K562 (cell line): Measurements from ENCODE around the gene ZEB2. TPM values are rescaled to one million over a fixed set of nuclear protein-coding genes. Genes with fewer than 3 reads are reported as not detected.

ENCODE experiments used
- CREB1 ChIP-seq, 2 experiments: sonication (generic) in 1 of 2; formaldehyde crosslinking in 1 of 2; IDR thresholded peaks; 2 replicates each; pipeline versions ENCODE4 v1.6.1 to v1.8.0; 2012 to 2022; ENCODE audit warnings: inconsistent platforms in 1 of 2, mild to moderate bottlenecking in 1 of 2, missing genetic modification reagents in 1 of 2, moderate library complexity in 1 of 2
- DDX20 ChIP-seq: fragments of 450-650 bp; IDR thresholded peaks from 2 replicates; pipeline ENCODE4 v1.6.1; 2016; ENCODE audit warnings: missing genetic modification characterization, low read depth, mild to moderate bottlenecking, missing compliant biosample characterization, moderate library complexity
- EP400 ChIP-seq: fragments of 450-650 bp; IDR thresholded peaks from 2 replicates; pipeline ENCODE4 v1.6.1; 2017; ENCODE audit warnings: antibody characterized with exemption, mild to moderate bottlenecking, moderate library complexity
- HMG20A ChIP-seq: fragments of 450-650 bp; formaldehyde crosslinking; conservative IDR thresholded peaks from 2 replicates; pipeline ENCODE4 v1.4.0; 2020; ENCODE audit warnings: mild to moderate bottlenecking, mixed read lengths
- HMGN3 ChIP-seq: IDR thresholded peaks from 2 replicates; pipeline ENCODE4 v1.6.1; 2011; ENCODE audit warnings: borderline replicate concordance, low read depth, mild to moderate bottlenecking, mixed read lengths, low read length; ENCODE audit not compliant: insufficient read length; ENCODE audit errors: extremely low read depth
- KDM1A ChIP-seq, 2 experiments: fragments of 450-650 bp; IDR thresholded peaks; 2 replicates each; pipeline ENCODE4 v1.6.1; 2016; ENCODE audit warnings: mild to moderate bottlenecking in 2 of 2
- NBN ChIP-seq: fragments of 450-650 bp; IDR thresholded peaks from 2 replicates; pipeline ENCODE4 v1.6.1; 2016; ENCODE audit warnings: low read depth, mild to moderate bottlenecking
- NCOA4 ChIP-seq: fragments of 450-650 bp; IDR thresholded peaks from 2 replicates; pipeline ENCODE4 v1.6.1; 2018; ENCODE audit warnings: mild to moderate bottlenecking; ENCODE audit not compliant: partially characterized antibody
- NR2C1 ChIP-seq, 2 experiments: fragments of 450-650 bp; IDR thresholded peaks; 2 replicates each; pipeline ENCODE4 v1.6.1; 2017; ENCODE audit warnings: mild to moderate bottlenecking in 2 of 2, antibody characterized with exemption in 1 of 2, inconsistent platforms in 1 of 2, missing compliant biosample characterization in 1 of 2, missing genetic modification characterization in 1 of 2
- SMARCC2 ChIP-seq: fragments of 450-650 bp; IDR thresholded peaks from 2 replicates; pipeline ENCODE4 v1.6.1; 2017; ENCODE audit warnings: antibody characterized with exemption, moderate library complexity, mild to moderate bottlenecking, low read depth
- SRF ChIP-seq, 2 experiments: fragments of 250-450, 450-650 bp in 1 of 2; sonication (Bioruptor Pico) in 1 of 2; sonication (generic) in 1 of 2; formaldehyde crosslinking; IDR thresholded peaks; 2 replicates each; pipeline versions ENCODE4 v1.5.0 to v1.5.1; 2020 to 2022; ENCODE audit warnings: mild to moderate bottlenecking in 1 of 2, missing genetic modification reagents in 1 of 2
- TARDBP ChIP-seq: fragments of 450-650 bp; IDR thresholded peaks from 2 replicates; pipeline ENCODE4 v1.6.1; 2016
- TGIF2 ChIP-seq: sonication (generic); formaldehyde crosslinking; IDR thresholded peaks from 2 replicates; pipeline ENCODE4 v1.8.1; 2022; ENCODE audit warnings: mild to moderate bottlenecking, missing genetic modification reagents, moderate library complexity
- ZFP36 ChIP-seq: fragments of 150-350 bp; IDR thresholded peaks from 2 replicates; pipeline ENCODE4 v1.6.1; 2018; ENCODE audit warnings: low read length, low read depth; ENCODE audit not compliant: partially characterized antibody
- ZNF274 ChIP-seq: IDR thresholded peaks from 2 replicates; pipeline ENCODE4 v1.6.1; 2011; ENCODE audit warnings: low read depth, mild to moderate bottlenecking, low read length, moderate library complexity, borderline replicate concordance
- ZNF311 ChIP-seq: fragments of 250-450 bp; sonication (Bioruptor Pico); IDR thresholded peaks from 2 replicates; pipeline ENCODE4 v1.4.0; 2020; ENCODE audit warnings: mild to moderate bottlenecking, moderate library complexity
- ZNF586 ChIP-seq: fragments of 450-650 bp; formaldehyde crosslinking; conservative IDR thresholded peaks from 2 replicates; pipeline ENCODE4 v1.4.0; 2020; ENCODE audit warnings: mild to moderate bottlenecking, moderate library complexity
- polyA plus RNA-seq, 8 experiments: library from polyadenylated mRNA; depleted of rRNA in 4 of 8; stranded (reverse) in 5 of 8; unstranded in 3 of 8; fragments of >200 nt; fragmentation: Nextera tagmentation in 2 of 8; fragmentation: Illumina TruSeq in 1 of 8; extraction: Ambion mirVana in 2 of 8; extraction: Trizol in 1 of 8; gene quantifications; 2 replicates each; pipeline versions ENCODE4 v1.2.1 to v1.2.3, GENCODE V29; 2011 to 2014; ENCODE audit warnings: inconsistent platforms in 1 of 8, missing spikeins in 1 of 8
- total RNA-seq, 7 experiments: library from RNA; depleted of rRNA in 6 of 7; stranded (reverse); fragments of >200 nt in 6 of 7; fragmentation: Illumina TruSeq in 2 of 7; extraction: Trizol in 2 of 7; gene quantifications; 2 replicates each; pipeline versions ENCODE4 v1.2.1 to v1.2.3, GENCODE V29; 2011 to 2021; ENCODE audit warnings: low replicate concordance in 1 of 7
- TF ChIP-seq, protein P1 (sequence below), 2 experiments: fragments of 450-650 bp; formaldehyde crosslinking in 1 of 2; IDR thresholded peaks; 2 replicates each; pipeline versions ENCODE4 v1.4.0 to v1.6.1; 2014 to 2020; ENCODE audit warnings: mild to moderate bottlenecking in 2 of 2, borderline replicate concordance in 1 of 2, low read depth in 1 of 2
- TF ChIP-seq, protein P2 (sequence below), 2 experiments: fragments of 450-650 bp in 1 of 2; sonication (generic) in 1 of 2; formaldehyde crosslinking in 1 of 2; IDR thresholded peaks in 1 of 2; conservative IDR thresholded peaks in 1 of 2; 2 replicates each; pipeline versions ENCODE4 v1.6.1 to v1.8.1; 2016 to 2023; ENCODE audit warnings: mild to moderate bottlenecking in 2 of 2, moderate library complexity in 2 of 2, inconsistent platforms in 1 of 2, missing genetic modification reagents in 1 of 2

The ZEB2 gene
- total and polyA plus RNA-seq, 9 of the 15 experiments (the other 6 are each of a cell fraction or from before 2014, with no cell fraction given) = 15.1 to 113 (median 72.3) TPM

DNA sequence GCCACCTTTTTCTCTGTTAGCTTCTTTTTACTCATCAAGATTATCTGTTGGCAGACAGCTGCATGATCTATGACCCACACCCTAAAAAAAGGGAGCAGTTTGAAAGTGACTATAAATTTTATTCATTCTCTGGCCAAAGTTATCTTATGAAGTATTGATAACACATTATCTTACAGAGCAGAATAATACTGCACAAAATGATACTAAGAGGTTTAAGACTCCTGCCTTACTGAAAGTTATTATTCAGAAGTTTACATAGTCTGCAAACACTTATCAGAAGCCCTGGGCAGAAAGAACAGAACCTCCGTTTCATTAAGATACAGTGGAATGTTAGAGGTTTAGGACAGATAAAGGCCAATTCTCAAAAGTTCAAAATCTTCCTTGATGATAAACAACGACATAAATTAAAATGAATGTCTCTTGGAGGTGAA lies 78.2 kb downstream of the ZEB2 start (continued):
- TF ChIP-seq NR2C1 (IDR thresholded peaks at IDR 0.05) (peak; percentile 14; the same call in 1 of the 2 replicates), NR2C1 (tag; IDR thresholded peaks at IDR 0.05) (no peak), ZFP36 (no peak), SRF (CRISPR knock-in tag; IDR thresholded peaks at IDR 0.05) (no peak), TARDBP (peak; percentile 63; the same call in 1 of the 2 replicates), NBN (peak; percentile 80; the same call in 1 of the 2 replicates), ZNF586 (CRISPR knock-in tag) (no peak), TGIF2 (no peak), NCOA4 (peak; percentile 77), SMARCC2 (peak; percentile 96), ZNF274 (0 out of 2 replicates have a peak, but pooled peaks have one; percentile 17), HMG20A (CRISPR knock-in tag) (no peak), KDM1A (IDR thresholded peaks at IDR 0.05) (peak; percentile 95), CREB1 (IDR thresholded peaks at IDR 0.05) (peak; percentile 80; the same call in 1 of the 2 replicates), CREB1 (CRISPR knock-in tag; IDR thresholded peaks at IDR 0.05) (no peak), EP400 (0 out of 2 replicates have a peak, but pooled peaks have one; percentile 35), ZNF311 (CRISPR knock-in tag) (peak; percentile 86), HMGN3 (peak; percentile 69), DDX20 (tag) (no peak)
- TF ChIP-seq, protein P1, sequence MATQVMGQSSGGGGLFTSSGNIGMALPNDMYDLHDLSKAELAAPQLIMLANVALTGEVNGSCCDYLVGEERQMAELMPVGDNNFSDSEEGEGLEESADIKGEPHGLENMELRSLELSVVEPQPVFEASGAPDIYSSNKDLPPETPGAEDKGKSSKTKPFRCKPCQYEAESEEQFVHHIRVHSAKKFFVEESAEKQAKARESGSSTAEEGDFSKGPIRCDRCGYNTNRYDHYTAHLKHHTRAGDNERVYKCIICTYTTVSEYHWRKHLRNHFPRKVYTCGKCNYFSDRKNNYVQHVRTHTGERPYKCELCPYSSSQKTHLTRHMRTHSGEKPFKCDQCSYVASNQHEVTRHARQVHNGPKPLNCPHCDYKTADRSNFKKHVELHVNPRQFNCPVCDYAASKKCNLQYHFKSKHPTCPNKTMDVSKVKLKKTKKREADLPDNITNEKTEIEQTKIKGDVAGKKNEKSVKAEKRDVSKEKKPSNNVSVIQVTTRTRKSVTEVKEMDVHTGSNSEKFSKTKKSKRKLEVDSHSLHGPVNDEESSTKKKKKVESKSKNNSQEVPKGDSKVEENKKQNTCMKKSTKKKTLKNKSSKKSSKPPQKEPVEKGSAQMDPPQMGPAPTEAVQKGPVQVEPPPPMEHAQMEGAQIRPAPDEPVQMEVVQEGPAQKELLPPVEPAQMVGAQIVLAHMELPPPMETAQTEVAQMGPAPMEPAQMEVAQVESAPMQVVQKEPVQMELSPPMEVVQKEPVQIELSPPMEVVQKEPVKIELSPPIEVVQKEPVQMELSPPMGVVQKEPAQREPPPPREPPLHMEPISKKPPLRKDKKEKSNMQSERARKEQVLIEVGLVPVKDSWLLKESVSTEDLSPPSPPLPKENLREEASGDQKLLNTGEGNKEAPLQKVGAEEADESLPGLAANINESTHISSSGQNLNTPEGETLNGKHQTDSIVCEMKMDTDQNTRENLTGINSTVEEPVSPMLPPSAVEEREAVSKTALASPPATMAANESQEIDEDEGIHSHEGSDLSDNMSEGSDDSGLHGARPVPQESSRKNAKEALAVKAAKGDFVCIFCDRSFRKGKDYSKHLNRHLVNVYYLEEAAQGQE (IDR thresholded peaks at IDR 0.05; ENCODE audit: borderline replicate concordance) = peak; percentile 24; the same call in 1 of the 2 replicates
- TF ChIP-seq, protein P1 (CRISPR knock-in tag; IDR thresholded peaks at IDR 0.05; ENCODE audit: low read depth) = no peak
- TF ChIP-seq, protein P2, sequence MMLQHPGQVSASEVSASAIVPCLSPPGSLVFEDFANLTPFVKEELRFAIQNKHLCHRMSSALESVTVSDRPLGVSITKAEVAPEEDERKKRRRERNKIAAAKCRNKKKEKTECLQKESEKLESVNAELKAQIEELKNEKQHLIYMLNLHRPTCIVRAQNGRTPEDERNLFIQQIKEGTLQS (IDR thresholded peaks at IDR 0.05) = peak; percentile 19; the same call in 1 of the 2 replicates
- TF ChIP-seq, protein P2 (CRISPR knock-in tag; conservative IDR thresholded peaks at IDR 0.05) = no peak
